H1 (cell line): ENCODE measurements around the gene CBFA2T2. TPM values are rescaled to one million over a fixed set of nuclear protein-coding genes. Genes with fewer than 3 reads are reported as not detected.

ENCODE experiments used
- CTCF ChIA-PET: fragments of 300-600 bp; sonication (Branson Sonifier 250); formaldehyde crosslinking; loops from one replicate; lab custom pipeline; 2021; ENCODE audit not compliant: partially characterized antibody; lab: Charles Lee
- POLR2A ChIA-PET: fragments of 300-600 bp; sonication (Branson Sonifier 250); formaldehyde crosslinking; loops from one replicate; lab custom pipeline; 2021; ENCODE audit warnings: inconsistent platforms; ENCODE audit not compliant: partially characterized antibody; lab: Charles Lee
- DNase-seq, 2 experiments: peaks; one replicate each; pipeline versions ENCODE4 v3.0.0 to v3.0.0-alpha.2; 2010 to 2022; ENCODE audit warnings: low spot score in 2 of 2, low read depth in 1 of 2, mixed read lengths in 1 of 2
- FAIRE-seq: peaks from 2 replicates; lab custom pipeline; 2011; peaks lifted over from hg19 to GRCh38; lab: Jason Lieb, UNC
- H2AFZ ChIP-seq: 2 replicates; pipeline ENCODE4 v1.8.1; 2012; ENCODE audit warnings: low read length, inconsistent platforms
- H2AK5ac ChIP-seq: 2 replicates; pipeline ENCODE4 v1.6.1; 2013; ENCODE audit warnings: low read depth, low read length
- H2BK120ac ChIP-seq: replicated peaks from 2 replicates; pipeline ENCODE3; 2013; ENCODE audit warnings: low read depth, low read length, inconsistent platforms
- H2BK12ac ChIP-seq: 2 replicates; pipeline ENCODE4 v1.6.1; 2013; ENCODE audit warnings: low read depth, low read length
- H2BK15ac ChIP-seq: 2 replicates; pipeline ENCODE4 v1.6.1; 2013; ENCODE audit warnings: low read length
- H2BK20ac ChIP-seq: 2 replicates; pipeline ENCODE4 v1.6.1; 2013; ENCODE audit warnings: low read length
- H2BK5ac ChIP-seq: 2 replicates; pipeline ENCODE4 v1.6.1; 2013; ENCODE audit warnings: low read depth, low read length
- H3K14ac ChIP-seq: 2 replicates; pipeline ENCODE4 v1.6.1; 2013; ENCODE audit warnings: inconsistent platforms; ENCODE audit not compliant: insufficient read length
- H3K18ac ChIP-seq: 2 replicates; pipeline ENCODE4 v1.6.1; 2013; ENCODE audit warnings: low read length; ENCODE audit errors: extremely low read depth
- H3K23ac ChIP-seq: 2 replicates; pipeline ENCODE4 v1.6.1; 2013; ENCODE audit warnings: inconsistent platforms; ENCODE audit not compliant: insufficient read length
- H3K23me2 ChIP-seq: 2 replicates; pipeline ENCODE4 v1.6.1; 2013; ENCODE audit warnings: low read depth, low read length
- H3K27ac ChIP-seq: 2 replicates; pipeline ENCODE4 v1.6.1; 2011; ENCODE audit warnings: low read depth, low read length, inconsistent platforms
- H3K27me3 ChIP-seq, 4 experiments: replicated peaks in 1 of 4; 1 replicate in 1 of 4; 2 replicates in 3 of 4; pipeline versions ENCODE4 v1.6.1 to v1.8.1; 2011 to 2013; ENCODE audit warnings: low read length in 3 of 4, mild to moderate bottlenecking in 3 of 4, inconsistent platforms in 2 of 4, mixed read lengths in 2 of 4, moderate library complexity in 1 of 4; ENCODE audit not compliant: control insufficient read depth in 3 of 4, insufficient read depth in 3 of 4; ENCODE audit errors: extremely low read depth in 1 of 4
- H3K36me3 ChIP-seq, 4 experiments: 2 replicates each; pipeline versions ENCODE4 v1.6.1 to v1.8.1; 2011 to 2013; ENCODE audit warnings: mild to moderate bottlenecking in 4 of 4, low read length in 3 of 4, moderate library complexity in 2 of 4, control low read depth in 1 of 4, inconsistent platforms in 1 of 4; ENCODE audit not compliant: insufficient read depth in 4 of 4, control insufficient read depth in 2 of 4
- H3K4ac ChIP-seq: replicated peaks from 2 replicates; pipeline ENCODE3; 2013; ENCODE audit warnings: low read length, low read depth, mixed read lengths, inconsistent platforms; ENCODE audit not compliant: insufficient read length
- H3K4me1 ChIP-seq, 4 experiments: replicated peaks in 1 of 4; 1 replicate in 1 of 4; 2 replicates in 3 of 4; pipeline versions ENCODE4 v1.6.1 to v1.8.1; 2011 to 2013; ENCODE audit warnings: low read length in 3 of 4, inconsistent platforms in 2 of 4, mixed read lengths in 1 of 4; ENCODE audit not compliant: insufficient read depth in 4 of 4, control insufficient read depth in 3 of 4
- H3K4me2 ChIP-seq, 2 experiments: 2 replicates each; pipeline versions ENCODE4 v1.6.1 to v1.8.1; 2011 to 2013; ENCODE audit warnings: low read depth in 2 of 2, low read length in 2 of 2, control low read depth in 1 of 2, inconsistent platforms in 1 of 2, mild to moderate bottlenecking in 1 of 2; ENCODE audit not compliant: insufficient read depth in 1 of 2
- H3K4me3 ChIP-seq, 4 experiments: fragments of 200-600, 300-600 bp in 1 of 4; sonication (generic), shearing (Covaris generic), sonication (Bioruptor Twin) in 1 of 4; 2 replicates each; pipeline versions ENCODE4 v1.5.1 to v1.8.1; 2011 to 2016; ENCODE audit warnings: low read length in 4 of 4, low read depth in 3 of 4, control low read depth in 2 of 4, inconsistent platforms in 2 of 4, mild to moderate bottlenecking in 2 of 4, mixed read lengths in 1 of 4, moderate library complexity in 1 of 4; ENCODE audit not compliant: insufficient read depth in 2 of 4; ENCODE audit errors: extremely low read depth in 1 of 4
- H3K56ac ChIP-seq: replicated peaks from 2 replicates; pipeline ENCODE3; 2013; ENCODE audit warnings: low read depth, mild to moderate bottlenecking, mixed read lengths, low read length, inconsistent platforms; ENCODE audit not compliant: insufficient read length
- H3K79me1 ChIP-seq: 2 replicates; pipeline ENCODE4 v1.6.1; 2013; ENCODE audit warnings: low read depth, low read length, control low read depth
- H3K79me2 ChIP-seq, 2 experiments: 2 replicates each; pipeline versions ENCODE4 v1.6.1 to v1.8.1; 2012 to 2013; ENCODE audit warnings: low read length in 2 of 2, mild to moderate bottlenecking in 2 of 2, inconsistent platforms in 1 of 2; ENCODE audit not compliant: insufficient read depth in 2 of 2, control insufficient read depth in 1 of 2
- H3K9ac ChIP-seq, 4 experiments: replicated peaks in 1 of 4; 1 replicate in 1 of 4; 2 replicates in 3 of 4; pipeline versions ENCODE4 v1.6.1 to v1.8.1; 2011 to 2013; ENCODE audit warnings: low read depth in 3 of 4, low read length in 3 of 4, control low read depth in 2 of 4, mild to moderate bottlenecking in 2 of 4, moderate library complexity in 2 of 4, inconsistent platforms in 1 of 4; ENCODE audit errors: extremely low read depth in 1 of 4
- H3K9me3 ChIP-seq, 2 experiments: 2 replicates each; pipeline versions ENCODE4 v1.6.1 to v1.8.1; 2012 to 2013; ENCODE audit warnings: mild to moderate bottlenecking in 2 of 2, moderate library complexity in 2 of 2, control low read depth in 1 of 2, inconsistent platforms in 1 of 2, low read depth in 1 of 2, low read length in 1 of 2, mixed read lengths in 1 of 2; ENCODE audit not compliant: insufficient read depth in 2 of 2
- H4K20me1 ChIP-seq, 2 experiments: replicated peaks in 1 of 2; 2 replicates each; pipeline versions ENCODE3 to v1.8.1; 2011 to 2013; ENCODE audit warnings: inconsistent platforms in 2 of 2, low read length in 2 of 2, mild to moderate bottlenecking in 1 of 2; ENCODE audit not compliant: insufficient read depth in 2 of 2, control insufficient read depth in 1 of 2
- H4K5ac ChIP-seq: 2 replicates; pipeline ENCODE4 v1.6.1; 2013; ENCODE audit warnings: low read length, low read depth, mixed read lengths, inconsistent platforms; ENCODE audit not compliant: insufficient read length
- H4K8ac ChIP-seq: 2 replicates; pipeline ENCODE4 v1.8.0; 2013; ENCODE audit warnings: mild to moderate bottlenecking, moderate library complexity, low read length, inconsistent platforms; ENCODE audit not compliant: insufficient read depth; ENCODE audit errors: extremely low read depth
- H4K91ac ChIP-seq: replicated peaks from 2 replicates; pipeline ENCODE3; 2013; ENCODE audit warnings: low read length, mixed read lengths, inconsistent platforms; ENCODE audit not compliant: insufficient read length
- CBX5 ChIP-seq: fragments of 300-800, 300-1000 bp; sonication (generic); IDR thresholded peaks from 2 replicates; pipeline ENCODE4 v1.7.1; 2016; ENCODE audit warnings: antibody characterized with exemption, low read length, low read depth
- KDM5A ChIP-seq: fragments of 200-600 bp; IDR thresholded peaks from 2 replicates; pipeline ENCODE4 v1.7.1; 2012; ENCODE audit warnings: mild to moderate bottlenecking, low read length, inconsistent platforms, mixed read lengths
- SP2 ChIP-seq: IDR thresholded peaks from 2 replicates; pipeline ENCODE4 v1.6.1; 2012; ENCODE audit warnings: mild to moderate bottlenecking, low read length, inconsistent platforms
- SUZ12 ChIP-seq: fragments of 200-600 bp; sonication (generic); IDR thresholded peaks from 2 replicates; pipeline ENCODE4 v1.6.1; 2012; ENCODE audit warnings: mild to moderate bottlenecking, inconsistent platforms, low read length, moderate library complexity, mixed read lengths
- WGBS, 2 experiments: shearing (Covaris generic) in 1 of 2; methylation state at CpG; one replicate each; pipeline versions ENCODE4 v1.1.6 to v1.1.7; 2013 to 2015; ENCODE audit warnings: low lambda C conversion rate in 2 of 2, mixed read lengths in 2 of 2, inconsistent platforms in 1 of 2, low coverage in 1 of 2, missing lambda C conversion rate in 1 of 2; ENCODE audit not compliant: insufficient replicate concordance in 2 of 2, insufficient coverage in 1 of 2, insufficient read length in 1 of 2; ENCODE audit errors: extremely low coverage in 1 of 2, missing lambda C conversion rate in 1 of 2; 5-methylcytosine and 5-hydroxymethylcytosine counted together
- polyA plus RNA-seq, 7 experiments: library from polyadenylated mRNA; depleted of rRNA in 3 of 7; stranded (reverse) in 5 of 7; unstranded in 2 of 7; fragments of >200 nt in 5 of 7; fragments of 200-250 nt in 2 of 7; gene quantifications; 1 replicate in 5 of 7; 2 replicates in 1 of 7; 4 replicates in 1 of 7; pipeline versions ENCODE4 v1.2.1 to v1.2.3, GENCODE V29; 2011 to 2013; ENCODE audit warnings: missing spikeins in 2 of 7, mixed read lengths in 2 of 7
- total RNA-seq: library from RNA; stranded (reverse); fragmentation: NEBNext Ultra II Directional; extraction: Animal tissue kit (Norgen Biotek cat#: 25700); gene quantifications from 2 replicates; pipeline ENCODE4 v1.2.1, GENCODE V29; 2021
- TF ChIP-seq, protein P1 (sequence below): IDR thresholded peaks from 2 replicates; pipeline ENCODE4 v1.6.1; 2012; ENCODE audit warnings: inconsistent platforms

CBFA2T2 gene
- total and polyA plus RNA-seq, 2 of the 8 experiments (the other 6 are each of a cell fraction or from before 2014, with no cell fraction given) = 11.6 to 12.9 TPM

DNA sequence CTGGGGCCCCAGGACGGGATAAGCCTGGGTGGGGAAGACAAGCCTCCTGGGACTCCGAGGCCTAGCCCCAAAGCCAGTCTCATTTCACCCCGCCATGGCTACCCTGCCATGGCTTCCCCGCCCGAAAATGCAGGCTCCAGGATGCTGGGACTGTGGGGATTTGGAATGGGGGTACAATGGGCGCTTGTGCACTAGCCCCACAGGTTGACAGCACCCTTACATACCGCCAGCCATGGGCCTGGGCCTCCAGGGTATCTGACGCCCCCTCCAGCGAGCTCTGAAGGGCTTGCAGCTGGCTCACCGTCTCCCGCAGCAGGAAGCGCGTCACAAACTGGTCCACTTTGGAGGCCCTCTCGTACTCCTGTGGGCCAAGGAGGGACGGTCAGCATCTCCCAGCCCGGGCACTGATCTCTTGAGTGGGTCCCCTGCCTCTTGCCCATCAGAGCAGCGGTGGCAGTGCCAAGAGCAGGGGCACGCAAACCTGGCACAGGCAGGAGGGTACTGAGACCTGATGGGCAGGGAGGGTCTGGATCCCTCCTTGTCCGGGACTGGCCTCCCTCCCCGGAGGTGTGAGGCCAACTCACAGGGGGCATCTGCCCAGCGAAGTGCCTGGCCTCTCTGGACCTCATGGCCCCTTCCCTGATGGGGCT, 170.3 kb downstream of the CBFA2T2 start:
- peaks cover 0 to 8% of the 10 kb centered on the region in 2 experiments for H4K20me1 ChIP-seq
- no peak for FAIRE-seq

More for the DNA sequence above, 170.3 kb downstream of the CBFA2T2 start:
- H2BK5ac ChIP-seq = no peak overlapping the region
- no peak overlapping the region for H3K27ac ChIP-seq
- no peak overlapping the region for H3K56ac ChIP-seq
- H4K5ac ChIP-seq = no peak overlapping the region
- H3K79me2 ChIP-seq = no peaks in the 10 kb centered on the region
- H2BK120ac ChIP-seq = no peak overlapping the region
- no peak overlapping the region for H3K23ac ChIP-seq
- no peak overlapping the region for H4K8ac ChIP-seq
- H3K18ac ChIP-seq = no peak overlapping the region
- H3K4me1 ChIP-seq = peaks cover 0 to 9% (median 6%) of the 10 kb centered on the region in 4 experiments; a peak in 4 of 7 replicates
- no peak overlapping the region for H3K9ac ChIP-seq
- H3K79me1 ChIP-seq = no peaks in the 10 kb centered on the region
- no peak overlapping the region for H4K91ac ChIP-seq
- no peak overlapping the region for H3K4me2 ChIP-seq
- H2BK12ac ChIP-seq = no peak overlapping the region
- no peak overlapping the region for H2AFZ ChIP-seq
- no peaks in the 10 kb centered on the region for H3K27me3 ChIP-seq
- peaks cover 0 to 11% (median 0%) of the 10 kb centered on the region in 4 experiments; a peak in 2 of 8 replicates for H3K36me3 ChIP-seq
- H3K4ac ChIP-seq = no peak overlapping the region
- TF ChIP-seq CBX5 (no peak), KDM5A (no peak), SP2 (no peak), SUZ12 (no peak)
- TF ChIP-seq, protein P1, sequence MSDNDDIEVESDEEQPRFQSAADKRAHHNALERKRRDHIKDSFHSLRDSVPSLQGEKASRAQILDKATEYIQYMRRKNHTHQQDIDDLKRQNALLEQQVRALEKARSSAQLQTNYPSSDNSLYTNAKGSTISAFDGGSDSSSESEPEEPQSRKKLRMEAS = no peak
- no peak for DNase-seq
- no peak overlapping the region for H2BK15ac ChIP-seq
- peaks cover 11% of the 10 kb centered on the region; the same call in 1 of the 2 replicates for H3K23me2 ChIP-seq
- CTCF ChIA-PET = interaction anchor here (1.1 kb wide), 1 partner anchor 215 kb away, joined by 3 read pairs; no protein-coding TSS in a partner anchor
- H3K4me3 ChIP-seq = no peak overlapping the region
- H3K14ac ChIP-seq = no peak overlapping the region
- H2AK5ac ChIP-seq = no peak overlapping the region
- H3K9me3 ChIP-seq = no peaks in the 10 kb centered on the region
- WGBS, 2 experiments = 93% methylated on average over 21 of the region's 21 CpGs; no CpG with 5 or more reads in 1 of the 2 experiments
- no peak overlapping the region for H2BK20ac ChIP-seq
- POLR2A ChIA-PET = interaction anchor here (17.9 kb wide), 1 partner anchor 19 kb away, joined by 245 read pairs; the partner anchor contains the start of gene NECAB3
